Mucosa of rectum (tissue), 2 donors: ENCODE data around the gene CENPK.

Experiments used
- H3K27ac ChIP-seq, 2 donors: one replicate each; pipeline ENCODE4 v1.7.0; 2013; ENCODE audit warnings: inconsistent platforms in 2 of 2, low read depth in 2 of 2, low read length in 2 of 2
- H3K27me3 ChIP-seq, 2 donors: one replicate each; pipeline ENCODE4 v1.7.0; 2013; ENCODE audit warnings: low read length in 2 of 2; ENCODE audit not compliant: control insufficient read depth in 2 of 2, insufficient read depth in 2 of 2
- H3K36me3 ChIP-seq, 2 donors: one replicate each; pipeline ENCODE4 v1.7.0; 2013; ENCODE audit warnings: low read length in 2 of 2; ENCODE audit not compliant: control insufficient read depth in 2 of 2, insufficient read depth in 2 of 2
- H3K4me1 ChIP-seq, 2 donors: one replicate each; pipeline ENCODE4 v1.7.0; 2013; ENCODE audit warnings: low read length in 2 of 2, mild to moderate bottlenecking in 1 of 2; ENCODE audit not compliant: control insufficient read depth in 2 of 2, insufficient read depth in 2 of 2
- H3K4me3 ChIP-seq, 2 donors: one replicate each; pipeline ENCODE4 v1.7.0; 2013; ENCODE audit warnings: low read length in 2 of 2
- H3K9ac ChIP-seq, 2 donors: one replicate each; pipeline ENCODE4 v1.7.0; 2013; ENCODE audit warnings: low read length in 2 of 2, low read depth in 1 of 2, mild to moderate bottlenecking in 1 of 2
- H3K9me3 ChIP-seq, 2 donors: one replicate each; pipeline ENCODE4 v1.7.0; 2013; ENCODE audit warnings: low read length in 2 of 2; ENCODE audit not compliant: control insufficient read depth in 2 of 2
- donor health status: healthy.
- donor health status: Normal muscosa, but diverticular disease.

Gene CENPK

GRCh38 chr5:65556718-65557117, 6.2 kb downstream of the CENPK start:
- Histone ChIP-seq H3K27ac (no peak overlapping the region), H3K27me3 (no peaks in the 10 kb centered on the region), H3K36me3 (no peaks in the 10 kb centered on the region), H3K4me1 (peaks cover 0 to under 1% of the 10 kb centered on the region in 2 donors), H3K9ac (no peak overlapping the region), H3K9me3 (no peaks in the 10 kb centered on the region), H3K4me3 (no peak overlapping the region)

GRCh38 chr5:65556181-65556580, 6.8 kb downstream of the CENPK start:
- Histone ChIP-seq H3K4me1 (no peaks in the 10 kb centered on the region), H3K27ac (no peak overlapping the region), H3K36me3 (no peaks in the 10 kb centered on the region), H3K9me3 (no peaks in the 10 kb centered on the region), H3K4me3 (no peak overlapping the region), H3K27me3 (no peaks in the 10 kb centered on the region), H3K9ac (no peak overlapping the region)

- H3K27me3 ChIP-seq, result no peaks in the 10 kb centered on the region
- H3K36me3 ChIP-seq, result no peaks in the 10 kb centered on the region
- no peak overlapping the region for H3K9ac ChIP-seq
- H3K27ac ChIP-seq, result no peak overlapping the region
- no peaks in the 10 kb centered on the region for H3K4me1 ChIP-seq
- no peak overlapping the region for H3K4me3 ChIP-seq
- no peaks in the 10 kb centered on the region for H3K9me3 ChIP-seq
Measured at GRCh38 chr5:65555287-65555686, 7.7 kb downstream of the CENPK start.

GRCh38 chr5:65553941-65554340, 9.0 kb downstream of the CENPK start:
- H3K9ac ChIP-seq, result no peak overlapping the region
- H3K4me3 ChIP-seq, result no peak overlapping the region
- no peaks in the 10 kb centered on the region for H3K36me3 ChIP-seq
- no peaks in the 10 kb centered on the region for H3K27me3 ChIP-seq
- no peaks in the 10 kb centered on the region for H3K9me3 ChIP-seq
- no peak overlapping the region for H3K27ac ChIP-seq
- no peaks in the 10 kb centered on the region for H3K4me1 ChIP-seq

GRCh38 chr5:65548281-65548680, 14.7 kb downstream of the CENPK start:
- Histone ChIP-seq H3K27me3 (no peaks in the 10 kb centered on the region), H3K36me3 (no peaks in the 10 kb centered on the region), H3K4me1 (no peaks in the 10 kb centered on the region), H3K4me3 (no peak overlapping the region), H3K9ac (no peak overlapping the region), H3K9me3 (no peaks in the 10 kb centered on the region), H3K27ac (no peak overlapping the region)

- H3K4me3 ChIP-seq, result no peak overlapping the region
- H3K27me3 ChIP-seq, result no peaks in the 10 kb centered on the region
- H3K27ac ChIP-seq, result no peak overlapping the region
- no peaks in the 10 kb centered on the region for H3K9me3 ChIP-seq
- no peaks in the 10 kb centered on the region for H3K4me1 ChIP-seq
- H3K36me3 ChIP-seq, result no peaks in the 10 kb centered on the region
- H3K9ac ChIP-seq, result no peak overlapping the region
Measured at GRCh38 chr5:65546141-65546540, 16.8 kb downstream of the CENPK start.

GRCh38 chr5:65544473-65544872, 18.5 kb downstream of the CENPK start:
- no peaks in the 10 kb centered on the region for H3K9me3 ChIP-seq
- no peak overlapping the region for H3K9ac ChIP-seq
- H3K4me1 ChIP-seq, result no peaks in the 10 kb centered on the region
- no peaks in the 10 kb centered on the region for H3K27me3 ChIP-seq
- H3K36me3 ChIP-seq, result no peaks in the 10 kb centered on the region
- H3K27ac ChIP-seq, result no peak overlapping the region
- H3K4me3 ChIP-seq, result no peak overlapping the region

GRCh38 chr5:65539827-65540226, 23.1 kb downstream of the CENPK start:
- H3K36me3 ChIP-seq, result no peaks in the 10 kb centered on the region
- no peaks in the 10 kb centered on the region for H3K27me3 ChIP-seq
- H3K4me3 ChIP-seq, result no peak overlapping the region
- no peaks in the 10 kb centered on the region for H3K9me3 ChIP-seq
- H3K27ac ChIP-seq, result no peak overlapping the region
- H3K4me1 ChIP-seq, result peaks cover 0 to 3% of the 10 kb centered on the region in 2 donors
- H3K9ac ChIP-seq, result no peak overlapping the region

- Histone ChIP-seq H3K36me3 (no peaks in the 10 kb centered on the region), H3K27ac (peak overlapping the region in 1 of 2 donors; percentile 66), H3K4me1 (peaks cover 0 to 3% of the 10 kb centered on the region in 2 donors), H3K27me3 (no peaks in the 10 kb centered on the region), H3K9me3 (no peaks in the 10 kb centered on the region), H3K9ac (no peak overlapping the region), H3K4me3 (no peak overlapping the region)
Measured at GRCh38 chr5:65535529-65535987, 27.4 kb downstream of the CENPK start.

GRCh38 chr5:65530904-65531303, 32.1 kb downstream of the CENPK start:
- peaks cover 0 to 3% of the 10 kb centered on the region in 2 donors for H3K4me1 ChIP-seq
- H3K9ac ChIP-seq, result no peak overlapping the region
- H3K27me3 ChIP-seq, result no peaks in the 10 kb centered on the region
- no peak overlapping the region for H3K4me3 ChIP-seq
- no peak overlapping the region for H3K27ac ChIP-seq
- H3K36me3 ChIP-seq, result no peaks in the 10 kb centered on the region
- H3K9me3 ChIP-seq, result no peaks in the 10 kb centered on the region

- no peaks in the 10 kb centered on the region for H3K36me3 ChIP-seq
- no peak overlapping the region for H3K9ac ChIP-seq
- H3K9me3 ChIP-seq, result no peaks in the 10 kb centered on the region
- H3K27ac ChIP-seq, result no peak overlapping the region
- no peaks in the 10 kb centered on the region for H3K4me1 ChIP-seq
- no peaks in the 10 kb centered on the region for H3K27me3 ChIP-seq
- no peak overlapping the region for H3K4me3 ChIP-seq
Measured at GRCh38 chr5:65525726-65526125, 37.2 kb downstream of the CENPK start.
